Measurements from ENCODE around the gene SLC35F6. TPM values are rescaled to one million over a fixed set of nuclear protein-coding genes. Genes with fewer than 3 reads are reported as not detected.
"Not testable (repeated sequence)": the region's sequence is repeated elsewhere in the genome, so short reads cannot be mapped to it uniquely, and the experiment has no call there.

The SLC35F6 gene
- total RNA-seq, 1 experiment from 2014 or later = 37.4 TPM

GRCh38 chr2:26756337-26756736 lies 7.7 kb upstream of the SLC35F6 start:
- no peak for DNase-seq (ENCODE audit: low spot score)

- DNase-seq (ENCODE audit: low spot score) = peak; percentile 94
Observed at GRCh38 chr2:26757873-26758789, 6.0 kb upstream of the SLC35F6 start.

- no peak for DNase-seq (ENCODE audit: low spot score)
Observed at GRCh38 chr2:26758790-26759321, 5.2 kb upstream of the SLC35F6 start.

- DNase-seq (ENCODE audit: low spot score) = no peak
Observed at GRCh38 chr2:26759845-26760244, 4.2 kb upstream of the SLC35F6 start.

- not testable (repeated sequence) for DNase-seq (ENCODE audit: low spot score)
Observed at GRCh38 chr2:26760991-26761390, 3.1 kb upstream of the SLC35F6 start.

GRCh38 chr2:26763019-26763418 lies 1.1 kb upstream of the SLC35F6 start:
- DNase-seq (ENCODE audit: low spot score) = no peak

- DNase-seq (ENCODE audit: low spot score) = no peak
Observed at GRCh38 chr2:26764906-26765305, 822 bp downstream of the SLC35F6 start.

- DNase-seq (ENCODE audit: low spot score) = no peak
Observed at GRCh38 chr2:26765475-26766200, 1.6 kb downstream of the SLC35F6 start.

GRCh38 chr2:26767129-26767528 lies 3.0 kb downstream of the SLC35F6 start:
- DNase-seq (ENCODE audit: low spot score) = no peak

- no peak for DNase-seq (ENCODE audit: low spot score)
Observed at GRCh38 chr2:26767894-26768487, 3.9 kb downstream of the SLC35F6 start.

- DNase-seq (ENCODE audit: low spot score) = no peak
Observed at GRCh38 chr2:26768759-26769088, 4.6 kb downstream of the SLC35F6 start.

- peak; percentile 68 for DNase-seq (ENCODE audit: low spot score)
Observed at GRCh38 chr2:26769089-26769761, 5.1 kb downstream of the SLC35F6 start.

- DNase-seq (ENCODE audit: low spot score) = no peak
Observed at GRCh38 chr2:26770986-26771586, 7.0 kb downstream of the SLC35F6 start.

GRCh38 chr2:26772064-26773001 lies 8.2 kb downstream of the SLC35F6 start:
- no peak for DNase-seq (ENCODE audit: low spot score)

GRCh38 chr2:26776195-26776800 lies 12.2 kb downstream of the SLC35F6 start:
- no peak for DNase-seq (ENCODE audit: low spot score)

GRCh38 chr2:26778098-26778497 lies 14.0 kb downstream of the SLC35F6 start:
- DNase-seq (ENCODE audit: low spot score) = no peak

- DNase-seq (ENCODE audit: low spot score) = no peak
Observed at GRCh38 chr2:26778507-26778906, 14.4 kb downstream of the SLC35F6 start.

GRCh38 chr2:26780203-26780760 lies 16.2 kb downstream of the SLC35F6 start:
- DNase-seq (ENCODE audit: low spot score) = no peak
